HG03520 (cell line): ENCODE measurements around the gene SLC25A44.
"Not testable (repeated sequence)": the region's sequence is repeated elsewhere in the genome, so short reads cannot be mapped to it uniquely, and the experiment has no call there.

ENCODE experiments used
- ATAC-seq: cut with Tn5 transposase; IDR thresholded peaks from one replicate; pipeline ENCODE4 v1.9.1; 2021; ENCODE audit warnings: mild to moderate bottlenecking, moderate library complexity; ENCODE audit not compliant: unreplicated experiment

The SLC25A44 gene

DNA sequence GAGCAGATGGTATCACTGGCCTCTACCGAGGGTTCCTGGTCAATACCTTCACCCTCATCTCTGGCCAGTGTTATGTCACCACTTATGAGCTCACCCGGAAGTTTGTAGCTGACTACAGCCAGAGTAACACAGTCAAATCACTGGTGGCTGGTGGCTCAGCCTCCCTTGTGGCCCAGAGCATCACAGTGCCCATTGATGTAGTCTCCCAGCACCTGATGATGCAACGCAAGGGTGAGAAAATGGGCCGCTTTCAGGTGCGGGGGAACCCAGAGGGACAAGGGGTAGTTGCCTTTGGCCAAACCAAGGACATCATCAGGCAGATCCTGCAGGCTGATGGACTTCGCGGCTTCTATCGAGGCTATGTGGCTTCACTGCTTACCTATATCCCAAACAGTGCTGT is 6.1 kb downstream of the SLC25A44 start:
- ATAC-seq = no peak

- ATAC-seq = no peak
Observed at GRCh38 chr1:156203331-156203730, 9.4 kb downstream of the SLC25A44 start.

DNA sequence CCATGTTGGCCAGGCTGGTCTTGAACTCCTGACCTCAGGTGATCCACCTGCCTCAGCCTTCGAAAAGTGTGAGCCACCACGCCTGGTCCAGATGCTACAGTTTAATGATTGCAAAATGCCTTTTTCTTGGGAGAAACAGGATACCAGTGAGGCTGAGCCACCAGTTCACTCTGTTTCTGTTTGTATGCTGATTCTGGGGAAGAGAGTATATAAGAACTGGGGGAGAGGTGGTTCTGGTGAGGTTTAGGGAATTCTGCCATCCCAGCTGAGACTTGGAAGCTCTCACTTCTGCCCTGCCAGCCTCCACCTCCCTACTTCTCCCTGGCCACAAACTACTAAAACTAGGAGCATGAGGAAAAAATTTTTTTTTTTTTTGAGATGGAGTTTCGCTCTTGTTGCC is 10.8 kb downstream of the SLC25A44 start:
- no peak for ATAC-seq

GRCh38 chr1:156211243-156211642 is 17.3 kb downstream of the SLC25A44 start:
- no peak for ATAC-seq

- ATAC-seq = no peak
Observed at GRCh38 chr1:156212130-156212529, 18.2 kb downstream of the SLC25A44 start.

- ATAC-seq = peak; percentile 83
Observed at GRCh38 chr1:156212833-156213643, 19.1 kb downstream of the SLC25A44 start, which contains the start of gene PMF1. Gene PMF1 (plus strand): TSS chr1:156213007. CDS start chr1:156213016, 9 bp downstream.

- no peak for ATAC-seq
Observed at GRCh38 chr1:156213644-156213966, 19.7 kb downstream of the SLC25A44 start.

DNA sequence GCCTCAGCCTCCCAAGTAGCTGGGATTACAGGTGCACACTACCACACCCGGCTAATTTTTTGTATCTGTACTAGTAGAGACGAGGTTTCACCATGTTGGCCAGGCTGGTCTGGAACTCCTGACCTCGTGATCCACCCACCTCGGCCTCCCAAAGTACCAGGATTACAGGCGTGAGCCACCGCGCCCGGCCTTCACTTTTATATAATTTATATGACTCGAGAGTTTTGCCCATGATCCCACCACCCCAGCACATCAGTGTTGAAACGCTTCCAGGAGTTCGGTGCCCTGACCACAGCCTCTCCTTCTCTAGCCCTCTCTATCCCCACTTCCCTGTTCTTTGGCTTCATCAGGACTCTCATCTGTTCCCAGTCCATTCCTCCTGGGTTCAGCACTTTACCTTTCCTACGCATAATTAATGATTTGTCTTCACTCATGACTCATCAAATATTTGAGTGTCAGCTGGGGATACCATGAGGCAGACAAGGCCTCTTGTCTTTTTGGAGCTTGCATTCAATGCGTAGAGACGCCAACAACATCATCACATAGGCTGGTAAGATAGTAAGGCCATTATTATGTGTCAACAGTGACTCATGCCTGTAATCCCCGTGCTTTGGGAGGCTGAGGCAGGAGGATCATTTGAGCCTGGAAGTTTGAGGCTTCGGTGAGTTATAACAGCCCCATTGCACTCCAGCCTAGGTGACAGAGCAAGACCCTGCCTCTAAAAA is 20.3 kb downstream of the SLC25A44 start:
- no peak for ATAC-seq

DNA sequence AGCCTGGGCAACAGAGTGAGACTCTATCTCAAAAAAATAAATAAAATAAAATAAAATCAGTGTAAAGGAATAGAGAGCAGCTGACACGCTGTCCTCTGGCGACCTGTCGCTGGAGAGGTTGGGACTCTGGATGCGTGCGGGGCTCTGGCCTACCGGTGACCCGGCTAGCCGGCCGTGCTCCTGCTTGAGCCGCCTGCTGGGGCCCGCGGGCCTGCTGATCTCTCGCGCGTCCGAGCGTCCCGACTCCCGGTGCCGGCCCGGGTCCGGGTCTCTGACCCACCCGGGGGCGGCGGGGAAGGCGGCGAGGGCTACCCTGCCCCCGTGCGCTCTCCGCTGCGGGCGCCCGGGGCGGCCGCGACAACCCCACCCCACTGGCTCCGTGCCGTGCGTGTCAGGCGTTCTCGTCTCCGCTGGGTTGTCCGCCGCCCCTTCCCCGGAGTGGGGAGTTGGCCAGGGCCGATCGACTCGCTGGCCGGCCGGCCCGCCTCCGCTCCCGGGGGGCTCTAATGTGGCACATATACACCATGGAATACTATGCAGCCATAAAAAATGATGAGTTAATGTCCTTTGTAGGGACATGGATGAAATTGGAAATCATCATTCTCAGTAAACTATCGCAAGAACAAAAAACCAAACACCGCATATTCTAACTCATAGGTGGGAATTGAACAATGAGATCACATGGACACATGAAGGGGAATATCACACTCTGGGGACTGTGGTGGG is 22.6 kb downstream of the SLC25A44 start:
- ATAC-seq = not testable (repeated sequence)

DNA sequence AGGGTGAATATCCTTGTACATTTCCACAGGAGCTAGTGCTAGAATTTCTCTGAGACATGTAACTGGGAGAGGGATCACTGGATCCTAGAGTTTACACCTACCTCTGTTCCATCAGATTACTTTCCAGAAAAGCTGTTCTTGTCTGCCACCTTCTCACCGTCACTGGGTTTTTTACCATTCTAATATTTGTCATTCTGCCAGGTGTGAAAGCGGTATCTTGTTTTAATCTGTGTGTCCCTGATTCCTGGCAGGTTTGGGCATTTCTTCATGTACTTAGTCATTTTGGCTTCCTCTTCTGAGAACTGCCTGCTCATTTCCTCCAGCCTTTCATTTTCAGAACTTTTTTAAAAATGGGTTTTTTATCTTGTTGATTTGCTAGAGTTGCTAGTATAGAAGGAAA is 24.0 kb downstream of the SLC25A44 start:
- ATAC-seq = no peak

DNA sequence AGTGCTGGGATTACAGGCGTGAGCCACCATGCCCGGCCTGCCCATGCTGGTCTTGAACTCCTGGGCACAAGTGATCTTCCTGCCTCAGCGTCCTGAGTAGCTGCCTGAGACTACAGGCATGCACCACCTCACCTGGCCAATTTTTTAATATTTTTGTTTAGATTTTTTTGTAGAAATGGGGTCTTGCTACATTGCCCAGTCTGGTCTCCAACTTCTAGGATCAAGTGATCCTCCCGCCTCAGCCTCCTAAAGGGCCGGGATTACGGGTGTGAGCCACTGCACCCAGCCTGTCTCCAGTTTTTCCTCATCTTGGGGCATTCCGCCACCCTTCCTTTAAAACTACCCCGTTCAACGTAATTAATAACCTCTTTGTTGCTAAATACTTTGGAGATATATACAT is 26.3 kb downstream of the SLC25A44 start:
- no peak for ATAC-seq

DNA sequence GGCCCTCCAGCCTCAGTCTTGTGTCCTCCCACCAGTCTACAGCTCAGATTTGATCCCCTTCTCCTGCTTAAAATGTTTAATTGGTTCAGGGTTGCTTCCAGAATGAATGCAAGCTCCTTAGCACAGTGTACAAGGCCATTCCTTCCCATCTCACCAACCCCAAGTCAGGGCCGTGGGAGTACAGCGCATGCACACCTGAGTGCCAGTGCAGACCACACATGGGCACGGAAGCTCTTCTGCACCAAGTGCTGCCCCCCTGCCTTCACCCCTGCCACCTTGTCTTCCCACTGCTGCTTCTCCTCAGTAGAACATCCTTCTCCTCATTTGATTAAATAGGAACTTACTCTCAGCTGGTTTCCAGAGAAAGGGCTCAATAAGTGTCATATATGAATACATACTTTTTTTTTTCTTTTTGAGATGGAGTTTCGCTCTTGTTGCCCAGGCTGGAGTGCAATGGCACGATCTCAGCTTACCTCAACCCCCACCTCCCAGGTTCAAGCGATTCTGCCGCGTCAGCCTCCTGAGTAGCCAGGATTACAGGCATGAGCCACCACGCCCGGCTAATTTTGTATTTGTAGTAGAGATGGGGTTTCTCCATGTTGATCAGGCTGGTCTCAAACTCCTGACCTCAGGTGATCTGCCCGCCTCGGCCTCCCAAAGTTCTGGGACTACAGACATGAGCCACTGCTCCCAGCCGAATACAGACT is 28.2 kb downstream of the SLC25A44 start:
- no peak for ATAC-seq

DNA sequence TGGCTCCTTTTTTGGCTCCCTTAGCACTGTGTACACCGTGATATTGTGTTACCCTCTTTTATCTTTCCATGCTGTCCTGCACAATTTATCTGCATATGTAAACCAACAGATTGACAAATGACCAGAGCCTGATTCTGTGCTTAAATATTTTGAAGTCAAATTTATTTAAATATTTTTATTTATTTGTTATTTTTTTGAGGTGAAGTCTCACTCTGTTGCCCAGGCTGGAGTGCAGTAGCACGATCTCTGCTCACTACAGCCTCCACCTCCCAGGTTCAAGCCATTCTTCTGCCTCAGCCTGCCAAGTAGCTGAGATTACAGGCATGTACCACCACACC is 31.7 kb downstream of the SLC25A44 start:
- ATAC-seq = no peak

- peak; percentile 60 for ATAC-seq
Observed at GRCh38 chr1:156226116-156226538, 32.2 kb downstream of the SLC25A44 start.

DNA sequence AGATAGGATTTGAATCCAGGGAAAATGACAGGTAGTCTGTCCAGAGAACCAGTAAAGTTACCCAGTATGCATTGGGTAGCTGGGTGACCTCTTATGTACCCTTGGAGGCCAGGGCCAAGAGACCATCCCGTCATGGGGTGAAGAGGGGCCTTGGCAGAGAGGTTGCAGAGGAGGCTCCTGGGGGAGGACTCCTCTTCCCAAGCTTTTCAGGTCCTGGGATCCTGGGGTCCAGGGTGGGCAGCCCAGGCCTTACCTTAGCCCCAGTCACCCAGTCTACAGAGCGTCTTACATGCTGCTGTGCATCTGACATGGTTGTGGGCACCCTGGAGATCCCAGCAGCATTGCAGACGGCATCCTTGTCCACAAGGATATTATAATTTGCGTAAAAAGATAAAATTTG is 32.9 kb downstream of the SLC25A44 start:
- no peak for ATAC-seq

GRCh38 chr1:156228501-156228900 is 34.6 kb downstream of the SLC25A44 start:
- no peak for ATAC-seq

GRCh38 chr1:156229809-156230472 is 36.0 kb downstream of the SLC25A44 start:
- no peak for ATAC-seq

GRCh38 chr1:156230473-156230837 is 36.6 kb downstream of the SLC25A44 start:
- no peak for ATAC-seq

- no peak for ATAC-seq
Observed at GRCh38 chr1:156232201-156232894, 38.4 kb downstream of the SLC25A44 start.
